GM04504 (cell line): ENCODE measurements around the gene FANCC.

ENCODE experiments used
- DNase-seq: peaks from one replicate; pipeline ENCODE4 v3.0.0-alpha.2; 2012; ENCODE audit warnings: low read depth

FANCC gene

DNA sequence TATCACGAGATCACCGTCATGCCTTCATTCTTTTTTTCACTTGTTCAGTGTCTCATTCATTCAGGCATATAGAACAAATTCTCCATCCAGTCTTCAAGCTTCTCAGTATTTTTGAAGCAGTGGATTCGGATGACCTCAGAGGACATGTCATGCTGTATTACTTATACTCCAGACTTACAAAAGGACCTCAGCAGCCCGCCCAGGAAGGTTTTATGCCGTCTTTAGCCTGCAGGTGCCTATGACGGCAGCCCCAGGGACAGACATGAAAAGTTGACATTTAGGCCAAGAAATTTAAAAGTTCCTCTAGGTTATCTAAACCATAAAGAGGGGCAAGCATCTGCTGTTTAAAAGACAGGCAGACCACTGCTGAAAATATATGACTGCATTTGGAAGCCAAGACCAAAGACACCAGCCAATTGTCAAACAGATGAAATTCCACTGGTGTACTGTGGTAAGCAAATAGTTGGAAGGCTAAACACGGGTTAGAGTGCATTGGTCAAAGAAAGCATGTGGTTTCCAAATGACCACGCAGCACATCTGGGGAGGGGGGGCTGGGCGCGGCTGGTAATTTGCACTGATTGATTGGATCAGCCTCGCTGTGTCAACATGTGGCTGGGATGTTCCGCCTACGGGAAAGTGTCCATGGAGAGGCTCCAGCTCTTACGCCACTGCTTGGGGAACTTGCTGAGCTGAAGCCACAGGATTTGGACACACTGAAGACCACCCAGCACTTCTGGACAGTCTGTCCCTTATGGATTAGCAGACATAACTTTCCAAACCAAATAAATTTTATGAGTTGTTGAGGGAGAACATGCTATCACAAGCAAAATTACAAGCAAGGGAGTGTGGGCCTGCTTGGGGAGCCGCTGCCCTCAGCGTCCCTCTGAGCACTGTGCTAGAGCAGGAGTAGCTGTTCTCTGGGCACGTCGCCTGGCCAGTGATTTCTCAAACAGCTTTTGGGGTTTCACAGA, 173.6 kb downstream of the FANCC start:
- DNase-seq: peak; percentile 81

DNA sequence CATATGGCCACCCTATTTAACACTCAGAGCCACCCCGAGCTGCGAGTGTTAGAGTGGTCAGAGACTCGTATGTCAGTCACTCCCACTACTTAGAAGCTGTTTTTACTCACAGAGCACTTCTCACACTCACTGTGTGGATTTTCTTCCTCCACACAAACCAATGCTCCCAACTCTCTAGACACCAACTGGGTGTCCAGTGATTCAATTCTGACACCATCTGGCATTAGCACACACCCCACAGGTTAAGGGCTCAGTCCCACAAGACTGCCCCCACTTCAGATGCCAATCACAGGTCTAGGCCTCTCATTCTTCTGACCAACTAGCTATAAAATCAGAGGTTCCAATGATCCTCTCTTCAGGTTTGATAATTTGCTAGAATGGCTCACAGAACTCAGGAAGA, 174.8 kb downstream of the FANCC start:
- no peak for DNase-seq

DNA sequence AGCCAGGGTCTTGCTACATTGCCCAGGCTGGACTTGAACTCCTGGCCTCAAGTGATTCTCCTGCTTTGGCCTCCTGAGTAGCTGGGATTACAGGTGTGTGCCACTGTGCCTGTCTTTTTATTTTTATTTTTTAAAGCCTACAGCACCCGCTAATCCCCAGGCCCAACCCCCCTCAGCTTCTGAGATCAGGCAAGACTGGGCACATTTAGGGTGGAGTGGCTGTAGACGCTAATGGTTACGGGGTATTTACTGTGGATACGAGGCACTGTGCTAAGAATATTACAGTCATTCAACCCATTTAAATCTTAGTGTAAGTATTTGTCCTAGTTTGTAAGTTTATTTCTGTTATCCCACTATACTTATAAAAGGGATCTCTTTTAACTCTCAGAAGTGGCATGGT, 175.2 kb downstream of the FANCC start:
- no peak for DNase-seq

DNA sequence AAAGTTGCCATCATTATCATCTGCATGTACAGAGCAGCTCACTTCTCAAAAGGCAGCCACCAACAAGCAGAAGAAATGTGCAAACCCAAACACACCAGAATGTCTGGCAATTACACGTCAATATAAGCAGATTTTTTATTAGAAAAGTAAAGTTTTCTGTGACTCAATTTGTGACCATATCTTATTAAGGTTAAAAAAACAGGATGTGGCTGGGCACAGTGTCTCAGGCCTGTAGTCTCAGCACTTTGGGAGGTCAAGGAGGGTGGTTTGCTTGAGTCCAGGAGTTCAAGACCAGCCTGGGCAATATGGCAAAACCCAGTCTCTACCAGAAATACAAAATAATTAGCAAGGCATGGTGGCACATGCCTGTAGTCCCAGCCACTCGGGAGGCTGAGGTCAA, 176.7 kb downstream of the FANCC start:
- DNase-seq: no peak

DNA sequence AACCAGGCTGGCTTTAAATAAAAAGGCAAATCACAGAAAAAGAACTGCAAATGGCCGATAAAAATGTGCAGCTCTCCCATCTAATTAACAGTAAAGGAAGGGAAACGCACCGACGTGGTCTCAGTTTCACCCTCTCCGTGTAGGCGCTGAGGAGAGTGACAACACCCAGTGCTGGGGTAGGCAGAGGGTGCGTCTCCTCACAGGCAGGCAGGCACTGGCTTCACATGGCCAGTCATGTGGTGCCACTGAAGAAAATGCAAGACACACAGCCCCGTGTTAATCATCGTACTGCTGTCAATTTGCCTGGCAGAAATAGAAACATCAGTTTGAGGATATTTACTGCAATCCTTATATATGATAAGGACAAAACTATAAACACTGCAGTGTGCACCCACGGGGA, 178.4 kb downstream of the FANCC start:
- DNase-seq: no peak

DNA sequence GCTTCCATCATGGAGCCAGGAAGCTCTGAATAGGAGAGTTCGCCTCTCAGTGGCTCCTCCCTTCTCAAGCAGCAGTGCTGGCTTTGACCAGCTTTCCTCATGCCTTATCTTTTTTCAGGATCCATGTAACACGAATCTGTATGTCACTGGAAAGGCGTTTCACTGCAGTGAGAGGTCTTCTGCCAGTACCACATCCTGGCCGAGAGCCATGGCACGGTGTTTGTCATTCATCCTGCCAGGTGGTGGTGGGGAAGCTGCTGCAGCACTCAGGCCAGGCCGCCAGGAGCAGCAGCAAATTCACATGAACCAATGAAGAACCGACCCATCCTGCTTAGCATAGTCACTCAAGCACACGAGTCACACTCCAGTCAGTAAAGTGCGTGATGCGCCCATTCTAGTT, 179.0 kb downstream of the FANCC start:
- DNase-seq: no peak

DNA sequence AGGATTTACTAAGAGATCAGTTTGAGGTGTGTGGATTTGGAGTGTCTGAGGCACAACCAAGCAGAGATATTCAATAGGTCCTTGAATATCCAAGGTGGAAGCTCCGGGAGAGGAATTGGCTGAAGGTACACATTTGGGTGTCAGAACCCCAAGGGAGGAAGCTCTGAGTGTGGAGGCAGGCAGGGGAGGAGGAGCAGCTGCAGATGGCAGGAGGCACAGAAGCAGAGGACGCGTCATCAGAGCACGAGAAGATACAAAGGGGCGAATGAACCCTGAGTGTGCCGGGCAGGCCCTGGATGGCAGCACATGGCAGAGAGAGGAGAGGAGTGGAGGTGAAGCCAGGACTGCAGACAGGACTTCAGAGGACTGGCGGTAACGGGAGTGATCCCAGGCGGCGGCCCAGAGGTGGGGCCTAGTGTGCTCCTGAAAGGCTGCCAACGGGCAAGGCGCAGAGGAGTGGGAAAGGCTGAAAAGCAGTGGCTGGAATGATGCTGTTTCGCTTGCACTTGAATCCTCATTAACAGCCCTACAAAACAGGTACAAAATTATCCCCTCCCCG, 179.8 kb downstream of the FANCC start:
- DNase-seq: no peak

DNA sequence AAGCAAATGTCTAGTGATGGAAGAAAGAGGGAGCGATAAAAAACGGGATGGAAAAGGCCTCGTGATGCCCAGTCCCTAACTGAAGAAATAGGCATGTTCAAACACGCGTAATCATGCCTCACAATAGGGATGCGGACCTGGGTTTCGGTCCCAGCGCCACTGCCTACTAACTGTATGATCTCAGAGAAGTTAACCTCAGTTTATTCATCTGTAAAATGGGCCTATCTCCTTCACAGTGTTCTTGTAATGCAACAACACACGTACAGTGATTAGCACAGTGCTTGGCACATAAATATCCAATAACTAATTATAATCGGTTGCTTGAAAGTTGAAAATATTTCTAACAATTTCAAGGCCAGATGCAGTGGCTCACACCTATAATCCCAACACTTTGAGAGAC, 181.8 kb downstream of the FANCC start:
- no peak for DNase-seq

DNA sequence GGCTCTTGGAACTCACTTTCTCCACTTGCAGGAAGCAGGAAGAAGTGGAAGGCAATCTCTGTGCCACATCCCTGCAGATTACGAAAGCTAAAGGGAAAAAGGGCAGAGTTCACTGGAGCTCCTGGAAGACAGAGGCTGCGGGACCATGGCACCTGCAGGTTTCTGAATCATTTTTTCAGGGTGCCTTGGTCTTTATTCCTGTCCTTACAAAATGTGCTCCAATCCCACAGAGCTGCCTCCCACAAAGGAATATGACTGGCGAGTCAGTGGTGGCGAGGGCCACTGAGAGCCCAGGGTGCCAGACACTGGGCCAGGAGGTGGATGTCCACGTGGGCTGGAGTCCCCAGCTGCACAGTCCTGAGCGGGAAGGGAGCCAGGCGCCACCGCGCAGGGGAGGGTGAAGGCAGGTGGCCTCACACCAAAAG, 183.0 kb downstream of the FANCC start:
- DNase-seq: no peak

DNA sequence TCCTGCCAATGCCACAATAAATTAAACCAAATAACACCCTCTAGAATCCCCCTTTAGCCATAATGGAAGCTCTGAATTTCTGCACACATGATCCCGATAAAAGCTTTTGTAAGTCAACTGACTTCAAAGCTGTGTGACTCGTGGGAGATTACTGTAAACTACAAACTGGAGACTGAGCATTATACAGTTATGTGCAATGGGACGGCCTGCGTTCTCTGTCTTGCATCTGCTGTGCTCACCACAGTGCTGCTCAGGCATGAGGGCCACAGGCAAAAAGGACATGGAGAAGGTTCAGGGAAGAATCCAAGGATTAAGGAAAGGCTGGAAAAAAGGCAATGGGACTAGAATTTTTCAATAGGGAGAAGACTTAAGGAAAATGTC, 184.2 kb downstream of the FANCC start:
- no peak for DNase-seq

DNA sequence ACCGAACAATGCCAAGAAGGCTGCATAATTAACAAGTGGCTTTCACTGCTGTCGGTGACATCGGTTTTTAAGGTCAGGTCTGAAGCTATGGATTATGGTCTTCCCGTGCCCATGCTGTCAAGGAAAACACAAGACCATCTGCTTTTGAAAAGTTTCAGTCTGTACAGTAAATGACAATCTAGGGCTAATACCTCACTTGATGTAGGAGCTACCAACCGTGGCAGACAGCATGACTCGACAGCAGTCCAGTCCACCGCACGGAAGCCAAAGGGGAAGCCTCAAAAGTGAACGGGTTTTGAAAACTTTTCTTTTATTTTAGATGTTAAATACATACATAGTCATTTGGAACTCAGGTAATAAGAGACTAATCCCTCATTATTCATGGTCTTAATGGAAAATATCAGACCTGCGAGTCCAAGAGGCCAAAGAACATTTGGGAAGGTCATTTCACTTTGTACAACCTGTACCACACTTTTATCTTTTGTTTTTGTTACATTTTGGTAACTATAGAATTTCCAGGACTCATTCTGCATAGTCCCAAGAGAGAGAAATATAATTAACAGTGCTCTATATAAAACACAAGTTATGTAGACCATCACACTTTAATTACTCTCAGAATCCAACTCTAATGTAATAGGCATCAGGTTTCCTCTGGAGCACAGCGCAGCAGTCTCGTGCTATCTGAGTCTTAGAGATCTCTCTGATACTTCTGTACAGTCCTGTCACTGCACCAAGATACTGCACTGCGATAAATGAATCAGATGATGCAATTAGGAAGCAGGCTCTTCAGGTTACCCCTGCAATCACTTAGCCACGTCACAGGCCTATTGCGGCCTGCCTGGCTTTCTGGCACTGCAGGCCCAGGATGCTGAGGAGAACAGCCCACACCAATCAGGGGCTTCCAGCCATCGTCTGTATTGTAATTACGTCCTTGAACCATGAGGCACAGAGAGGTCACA, 184.9 kb downstream of the FANCC start:
- DNase-seq: no peak

DNA sequence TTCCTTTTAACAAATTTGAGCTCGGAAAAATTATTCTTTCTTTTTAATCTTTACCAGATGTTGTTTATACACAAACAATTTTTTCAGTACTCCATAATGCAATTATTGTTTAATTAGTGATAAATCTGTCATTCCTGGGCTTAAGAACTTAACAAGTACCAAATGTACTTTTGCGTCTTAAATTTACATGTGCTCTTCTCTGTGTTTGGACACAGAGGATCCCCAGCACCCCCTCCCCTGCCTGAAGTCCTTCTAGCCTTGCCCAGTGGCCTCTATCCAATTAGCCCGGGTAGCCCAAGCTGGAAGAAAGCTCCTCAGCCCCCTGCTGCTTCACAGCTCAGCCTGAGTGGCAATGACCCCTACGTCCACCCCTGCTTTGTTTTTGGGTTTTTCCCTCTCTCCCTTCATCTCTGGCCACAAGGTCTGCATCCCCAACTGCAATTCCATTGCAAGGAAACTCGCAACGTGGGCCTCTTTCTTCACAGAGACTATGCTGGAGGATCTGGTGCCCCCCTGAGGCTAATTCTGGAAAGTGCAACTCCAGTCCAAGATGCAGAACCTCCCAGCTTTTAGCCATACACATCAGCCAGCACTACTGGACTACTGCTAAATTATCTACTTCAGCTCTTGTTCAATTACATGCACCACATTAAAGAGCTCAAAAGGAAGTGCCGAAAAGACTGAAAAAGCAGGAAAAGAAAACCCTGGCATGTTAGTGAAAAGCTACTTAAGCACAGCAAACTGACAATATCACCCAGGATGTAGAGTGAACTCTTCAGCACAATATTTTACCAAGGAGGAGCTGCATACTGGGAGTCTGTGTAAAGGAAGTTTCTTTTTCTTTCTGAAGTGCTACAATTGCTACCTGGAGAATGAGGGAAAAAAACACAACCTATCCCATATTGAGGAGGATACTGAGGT, 186.2 kb downstream of the FANCC start:
- peak; percentile 54 for DNase-seq

DNA sequence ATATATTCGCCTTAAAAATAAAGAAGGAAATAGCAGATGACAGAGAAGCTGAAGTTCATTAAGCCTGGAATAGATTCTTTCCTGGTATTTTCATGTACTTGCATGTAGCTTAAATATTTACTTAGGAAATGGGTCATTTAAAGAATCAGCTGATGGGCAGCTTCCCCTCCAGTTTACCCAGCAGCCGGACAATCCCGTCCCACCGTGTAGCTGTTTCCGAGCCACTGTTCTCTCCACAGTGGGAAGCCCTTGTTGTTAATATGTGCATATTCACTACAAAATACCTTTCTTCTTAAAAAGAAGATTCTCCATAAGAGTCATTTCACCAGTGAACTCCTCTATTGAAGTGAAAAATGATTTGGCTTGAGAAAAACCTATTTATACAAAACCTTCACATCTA, 187.0 kb downstream of the FANCC start:
- DNase-seq: no peak

DNA sequence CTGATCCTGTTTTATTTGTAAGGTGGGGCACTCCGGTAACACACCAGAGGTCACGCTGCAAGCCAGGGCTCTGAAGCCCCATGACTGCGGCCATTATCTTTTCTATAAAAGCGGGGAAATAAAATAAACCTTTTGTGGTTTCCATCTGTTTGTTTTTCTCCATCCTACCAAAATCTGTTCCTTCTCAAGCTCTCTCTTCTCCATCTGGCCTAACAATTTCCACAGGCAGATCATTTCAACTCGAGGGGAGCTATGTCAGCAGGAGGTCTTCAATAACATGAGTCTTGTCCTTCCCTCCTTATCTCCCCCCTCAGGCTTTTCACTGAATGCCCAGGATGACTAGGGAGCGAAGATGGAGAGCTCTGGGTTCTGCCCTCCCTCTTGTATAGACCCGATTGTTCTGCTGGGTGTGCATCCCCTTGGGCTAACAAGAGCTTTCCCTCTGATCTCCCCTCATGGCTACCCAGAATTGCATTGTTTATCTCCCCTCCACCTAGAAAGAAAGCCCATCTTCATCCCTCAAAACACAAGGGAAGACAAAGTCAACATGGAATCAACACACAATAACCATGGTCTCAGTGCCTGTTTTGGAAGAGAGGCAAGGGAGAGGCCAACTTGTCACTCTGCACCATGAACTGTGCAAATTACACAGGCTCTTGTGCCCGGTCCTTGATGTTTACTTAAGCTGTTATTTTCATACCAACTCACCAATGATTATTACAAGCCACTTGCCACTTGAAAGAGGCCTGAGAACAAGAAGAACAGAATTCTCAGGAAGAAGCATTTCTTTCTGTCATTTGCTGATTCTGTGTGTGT, 187.8 kb downstream of the FANCC start:
- DNase-seq: no peak

DNA sequence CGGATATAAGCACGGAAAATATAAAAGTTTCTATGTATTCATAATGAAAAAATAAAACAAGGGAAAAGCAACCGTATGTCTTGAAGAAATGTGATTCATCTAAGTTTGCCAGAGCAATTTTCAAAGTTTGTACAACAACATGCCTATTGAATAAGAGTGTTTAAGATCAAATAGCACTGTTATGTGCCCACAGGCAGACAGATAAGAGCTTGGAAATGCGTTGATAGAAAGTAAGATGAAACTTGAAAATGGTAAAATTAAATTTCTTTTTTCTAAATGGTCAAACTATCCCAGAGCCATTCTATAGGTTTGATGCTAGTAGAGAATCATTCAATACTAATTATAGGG, 189.4 kb downstream of the FANCC start:
- no peak for DNase-seq

DNA sequence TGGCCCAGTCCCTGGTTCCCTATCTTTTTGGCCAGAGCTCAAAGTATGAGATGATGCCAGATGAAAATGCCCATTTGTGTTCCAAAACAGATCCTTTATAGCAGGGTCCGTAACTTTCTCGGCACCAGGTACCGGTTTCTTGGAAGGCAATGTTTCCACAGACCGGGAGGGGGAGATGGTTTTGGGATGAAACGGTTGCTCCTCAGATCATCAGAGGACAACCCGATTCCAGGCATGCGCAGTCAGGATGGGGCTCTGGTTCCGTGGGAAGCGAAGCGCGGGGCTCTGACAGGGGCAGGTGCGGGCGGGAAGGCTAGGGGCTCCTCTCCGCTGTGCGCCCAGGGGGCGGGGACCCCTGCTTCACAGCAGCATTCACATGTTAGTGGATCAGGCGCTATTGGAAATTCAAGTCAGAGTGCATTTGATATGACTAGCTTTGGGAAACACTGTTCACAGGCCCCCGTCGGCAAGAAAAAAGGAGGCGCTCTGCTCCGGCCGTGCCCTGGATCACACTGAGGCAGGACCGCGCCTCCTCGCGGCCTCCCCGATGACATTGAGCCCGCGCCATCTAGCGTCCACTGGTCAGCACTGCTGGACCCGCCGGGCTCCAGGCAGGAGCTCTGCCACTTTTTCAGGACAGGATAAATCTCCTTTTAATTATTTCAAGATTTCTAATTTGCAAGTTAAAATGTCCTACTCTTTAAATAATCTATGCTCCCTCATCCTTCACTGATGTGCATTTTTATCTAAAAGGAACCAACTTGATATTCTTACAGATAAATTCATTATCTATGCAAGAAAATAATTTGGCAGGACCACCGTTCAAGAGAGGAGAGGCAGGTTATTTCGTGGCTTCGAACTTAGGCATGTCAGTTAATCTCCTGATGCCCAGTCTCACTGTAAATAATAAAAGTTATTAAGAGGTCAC, 190.0 kb downstream of the FANCC start:
- peak; percentile 41 for DNase-seq

DNA sequence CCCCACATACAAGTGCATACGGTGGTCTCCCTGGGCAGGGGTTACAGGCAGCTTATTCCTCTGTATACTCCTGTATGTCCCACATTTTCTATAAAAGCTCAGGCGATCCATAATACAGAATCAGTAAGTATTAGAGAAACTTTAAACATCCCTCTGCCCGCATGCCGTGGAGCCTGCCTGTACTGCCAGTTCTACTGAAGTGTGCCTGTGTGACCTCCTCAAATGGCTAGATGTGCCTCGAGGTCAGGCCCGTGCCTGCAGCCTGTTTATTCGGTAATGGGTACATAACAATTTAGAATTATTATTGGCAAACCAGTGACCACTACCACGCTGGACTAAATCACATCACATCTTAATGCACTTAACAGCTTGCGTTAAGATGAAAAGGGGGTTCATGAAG, 190.8 kb downstream of the FANCC start:
- DNase-seq: no peak

DNA sequence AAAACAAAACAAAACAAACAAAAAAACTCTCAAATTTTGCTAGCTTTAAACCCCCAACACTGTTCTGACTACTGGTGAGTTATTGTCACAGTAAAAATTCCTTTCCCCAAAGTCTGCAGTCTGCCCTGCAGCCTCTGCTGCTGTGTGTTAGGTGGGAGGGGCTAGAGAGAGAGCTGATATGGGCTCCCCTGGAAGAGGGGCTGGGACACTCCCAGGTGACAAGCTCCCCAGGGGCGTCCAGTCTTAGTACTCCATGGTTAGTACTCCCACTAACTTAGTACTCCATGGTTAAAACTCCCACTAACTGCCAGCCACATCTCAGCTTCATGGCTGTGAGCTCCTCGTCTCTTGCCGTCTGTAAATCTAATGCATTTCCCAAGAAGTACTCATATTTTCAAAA, 191.9 kb downstream of the FANCC start:
- DNase-seq: no peak

DNA sequence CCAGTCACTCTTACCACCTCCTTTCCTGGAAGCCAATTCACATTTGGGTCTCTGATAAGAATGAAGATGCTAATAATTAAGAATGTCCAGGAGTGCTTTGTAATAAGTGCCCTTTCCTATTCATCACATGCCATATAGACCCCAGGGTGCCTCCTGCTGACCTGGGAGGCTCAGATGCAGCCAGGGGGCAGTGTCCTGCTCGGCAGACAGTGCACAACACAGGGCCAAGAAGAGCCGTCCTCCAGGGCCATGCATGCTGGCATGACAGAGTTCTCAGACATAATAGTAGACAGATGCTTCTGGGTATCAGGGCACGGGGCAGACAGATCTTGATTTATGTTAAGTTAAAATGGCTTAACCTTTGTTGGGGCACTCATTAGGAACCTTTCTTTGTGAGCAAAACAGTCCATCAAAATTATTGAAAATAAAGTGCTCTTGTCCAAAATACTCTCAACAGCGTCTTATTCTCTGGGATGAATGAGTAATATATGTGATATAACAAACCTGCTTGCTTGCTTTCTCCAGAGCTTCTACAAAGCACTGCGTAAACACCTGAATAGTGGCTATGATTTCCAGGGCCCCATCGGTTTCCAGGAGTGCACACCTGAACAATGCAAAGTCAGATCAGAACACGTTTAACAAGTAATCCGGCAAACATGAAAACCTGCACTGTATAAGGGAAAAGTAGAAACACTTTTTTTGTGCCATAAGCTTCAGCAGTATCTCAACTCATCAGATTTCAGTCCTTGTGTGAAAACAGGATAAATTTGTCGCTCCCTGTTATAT, 192.7 kb downstream of the FANCC start:
- DNase-seq: no peak
